Ecto neural progenitor cell (in vitro differentiated cells): ENCODE data around the gene ALKAL2.

Experiments
- DNase-seq: peaks from one replicate; pipeline ENCODE4 v3.0.0-alpha.2; 2018; ENCODE audit warnings: low spot score

Gene ALKAL2

GRCh38 chr2:270861-271260 lies 17.0 kb downstream of the ALKAL2 start:
- no peak for DNase-seq

DNA sequence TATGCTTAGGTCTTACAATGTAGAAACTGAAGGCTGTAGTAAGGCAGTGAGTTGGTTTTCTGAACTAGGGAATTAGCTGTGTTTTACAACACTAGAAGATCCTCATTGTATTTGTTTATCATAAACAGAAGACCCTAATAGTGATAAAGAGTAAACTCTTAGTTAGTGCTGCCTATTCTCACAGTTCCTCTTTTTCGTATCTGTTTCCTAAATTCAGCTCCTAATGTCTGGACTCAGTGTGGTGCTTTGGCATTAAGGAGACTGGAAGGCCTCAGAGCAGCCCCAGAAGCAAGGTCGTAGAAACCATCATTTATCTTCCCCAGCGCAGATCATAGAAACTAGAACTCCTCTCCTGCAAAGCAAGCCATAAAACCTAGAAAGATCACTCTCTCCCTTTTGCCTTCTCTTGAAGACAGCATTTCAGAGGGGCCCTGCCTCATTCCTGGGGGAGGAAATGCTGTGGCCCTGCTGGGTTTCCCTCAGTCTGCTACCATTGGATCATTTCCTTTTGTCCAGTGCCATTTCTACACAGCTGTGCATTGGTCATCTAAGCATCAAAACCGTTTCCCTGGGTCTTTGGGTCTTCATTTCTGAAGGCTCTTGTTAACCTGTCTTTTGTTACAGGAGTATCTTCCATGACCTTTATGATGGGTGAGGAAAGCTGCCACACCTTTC lies 18.4 kb downstream of the ALKAL2 start:
- DNase-seq: no peak

DNA sequence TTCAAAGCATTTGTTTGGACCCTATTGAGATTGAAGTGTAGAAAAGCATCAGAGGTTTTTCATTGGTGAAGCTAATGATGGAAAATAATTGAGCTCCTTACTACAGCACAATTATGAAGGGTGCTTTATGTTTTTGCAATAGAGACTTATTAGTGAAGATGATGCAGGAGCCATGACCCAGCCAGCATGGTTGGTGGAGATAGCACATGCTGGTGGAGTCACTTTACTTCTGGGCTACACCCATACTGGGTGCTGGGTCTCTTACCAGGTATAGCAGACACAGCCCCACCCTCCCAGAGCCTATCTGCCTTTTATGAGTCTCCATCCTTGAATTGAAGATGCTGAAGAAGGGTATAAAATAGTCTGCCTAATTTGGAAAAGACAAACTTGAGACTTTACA lies 19.6 kb downstream of the ALKAL2 start:
- no peak for DNase-seq

GRCh38 chr2:264493-265468 lies 23.1 kb downstream of the ALKAL2 start, which contains the start of gene ACP1:
TSS of gene ACP1 (plus strand) at chr2:264947. CDS start at chr2:264965, 18 bp downstream.
- peak; percentile 96 for DNase-seq

DNA sequence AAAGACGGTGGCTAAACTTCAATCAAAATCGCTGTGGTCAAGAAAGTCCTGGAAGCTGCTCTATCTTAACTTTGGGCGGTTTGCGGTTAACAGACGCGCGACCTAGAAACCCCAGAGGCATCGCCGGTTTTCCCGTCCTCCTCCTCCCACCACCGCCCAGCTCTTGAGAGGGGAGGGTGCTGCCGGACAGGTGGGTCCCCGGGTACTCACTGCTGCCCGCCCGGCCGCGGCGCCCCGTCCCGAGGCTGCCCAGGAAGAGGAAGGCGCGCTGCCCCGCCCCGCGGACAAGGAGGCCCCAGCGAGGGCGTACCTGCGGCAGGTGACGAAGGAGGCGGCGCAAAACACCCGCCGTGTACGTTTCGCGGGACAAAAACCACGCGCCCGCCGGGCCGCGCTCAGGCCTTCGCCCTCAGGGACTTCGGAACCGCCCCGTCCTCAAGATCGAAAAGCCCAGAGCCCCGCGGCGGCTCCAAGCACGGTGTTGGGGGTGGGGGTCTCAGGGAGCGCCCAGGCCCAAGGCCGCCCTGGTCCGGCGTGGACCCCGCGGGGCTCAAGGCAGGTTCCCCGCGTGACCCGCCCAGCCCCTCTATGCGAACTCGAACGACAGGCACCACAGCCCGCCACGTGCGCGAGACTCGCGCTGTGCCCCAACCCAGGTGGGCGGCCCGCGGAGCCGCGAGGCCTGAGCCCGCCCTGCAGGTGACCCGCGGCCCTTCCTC lies 24.0 kb downstream of the ALKAL2 start, which contains the start of gene SH3YL1:
Gene SH3YL1 (minus strand): TSS at position 259 of the 719 bp plus-strand sequence. CDS start 48 bp downstream, at position 211.
- DNase-seq: peak; percentile 62

DNA sequence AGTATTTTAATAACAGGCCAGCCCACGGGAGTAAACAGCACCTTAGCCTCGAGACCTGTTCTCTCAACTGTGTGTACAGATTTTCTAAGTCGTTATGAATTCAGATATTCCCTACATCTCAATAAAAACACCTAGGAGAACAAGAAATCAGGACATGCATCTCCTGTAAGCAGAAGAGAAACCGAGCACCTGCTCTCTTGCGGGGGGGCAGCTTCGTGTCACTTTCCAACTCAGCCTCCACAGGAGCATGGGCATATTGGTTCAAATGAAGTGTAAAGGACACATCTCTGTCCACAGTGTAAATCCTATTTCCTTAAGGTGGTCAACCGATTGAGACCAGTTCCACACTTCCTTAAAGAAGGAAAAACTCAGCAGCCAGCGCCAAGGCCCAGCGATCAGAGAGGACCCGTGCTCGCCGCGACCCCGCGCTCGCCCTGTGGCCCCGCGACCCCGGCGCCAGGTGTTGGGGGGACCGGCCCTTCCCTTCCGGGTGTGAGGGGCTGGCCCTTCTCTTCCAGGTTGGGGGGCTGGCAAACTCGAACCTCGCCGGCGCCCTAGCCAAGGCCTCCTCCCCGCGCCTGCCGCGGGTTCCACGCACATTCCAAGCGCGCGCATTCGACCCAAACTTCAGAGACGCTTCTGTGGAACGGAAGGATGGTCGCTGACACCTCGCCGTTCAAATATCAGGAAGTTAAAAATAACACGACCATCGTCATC lies 24.7 kb downstream of the ALKAL2 start:
- no peak for DNase-seq

DNA sequence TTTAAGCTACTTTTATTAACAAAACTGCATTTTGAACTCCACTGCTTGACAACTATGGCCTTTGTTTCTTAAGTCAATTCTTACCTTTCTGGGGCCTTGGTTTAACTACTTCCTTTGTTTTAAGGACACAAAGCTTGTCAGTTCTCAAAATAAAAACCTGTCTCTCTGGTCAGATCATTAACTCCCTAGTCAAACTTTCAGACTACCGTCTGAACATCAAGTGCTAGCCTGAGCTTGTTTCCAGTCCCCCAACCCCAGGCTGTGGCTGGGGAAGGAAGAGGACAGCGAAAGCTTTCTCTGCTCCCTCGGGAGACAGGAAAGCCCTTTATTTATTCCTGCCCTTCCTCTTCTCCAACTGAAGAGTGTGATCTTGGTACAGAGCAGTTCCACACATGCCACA lies 25.8 kb downstream of the ALKAL2 start:
- no peak for DNase-seq

DNA sequence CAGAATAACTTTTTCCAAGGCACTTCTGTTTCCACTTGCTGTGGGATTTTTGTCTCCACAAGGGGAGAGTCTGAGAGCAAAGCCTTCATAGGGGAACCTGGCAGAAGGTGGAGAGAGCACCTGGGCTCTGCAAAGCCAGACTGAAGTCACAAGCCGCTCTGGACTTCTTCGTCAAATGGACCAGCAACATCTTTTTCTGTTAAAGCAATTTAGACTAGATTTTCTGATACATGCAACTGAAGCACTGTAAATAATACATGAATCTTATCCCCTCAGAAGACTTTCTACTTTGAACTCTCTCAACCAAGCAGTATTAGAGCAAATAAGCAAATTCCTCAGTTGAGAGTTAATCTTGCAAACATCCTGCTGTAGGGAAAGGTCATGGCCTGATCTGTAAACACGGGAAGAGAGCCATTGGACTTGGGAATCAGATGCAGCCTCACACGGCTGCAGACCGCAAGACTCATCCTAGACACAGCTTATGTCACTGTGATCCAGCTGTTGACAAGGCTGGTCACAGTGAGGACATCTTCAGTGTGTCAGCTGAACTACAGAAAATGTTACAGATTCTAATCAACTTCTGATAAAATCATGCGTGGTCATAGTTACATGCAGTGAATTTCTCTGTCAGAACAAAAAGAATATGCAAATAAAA lies 27.3 kb downstream of the ALKAL2 start:
- no peak for DNase-seq

GRCh38 chr2:259789-260331 lies 28.0 kb downstream of the ALKAL2 start:
- DNase-seq: no peak

DNA sequence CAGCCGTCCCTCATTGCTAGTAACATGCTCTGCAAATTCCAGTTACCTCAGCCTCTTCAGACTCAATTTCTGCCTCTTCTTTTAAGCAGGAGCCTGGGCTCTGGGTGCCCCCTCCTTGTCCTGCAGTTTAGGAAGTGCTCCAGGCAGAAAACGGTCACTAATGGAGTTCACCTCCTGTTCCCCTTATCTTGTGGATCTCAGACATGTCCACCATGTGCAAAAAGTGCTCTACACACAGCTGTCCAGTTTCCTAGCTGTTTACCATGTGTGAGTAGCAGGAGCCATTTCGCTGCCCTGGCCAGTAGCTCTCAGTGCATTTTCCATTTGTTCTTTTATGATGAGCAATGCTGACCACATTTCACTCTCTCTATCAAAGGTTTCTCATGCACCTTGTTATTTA lies 29.0 kb downstream of the ALKAL2 start:
- no peak for DNase-seq

DNA sequence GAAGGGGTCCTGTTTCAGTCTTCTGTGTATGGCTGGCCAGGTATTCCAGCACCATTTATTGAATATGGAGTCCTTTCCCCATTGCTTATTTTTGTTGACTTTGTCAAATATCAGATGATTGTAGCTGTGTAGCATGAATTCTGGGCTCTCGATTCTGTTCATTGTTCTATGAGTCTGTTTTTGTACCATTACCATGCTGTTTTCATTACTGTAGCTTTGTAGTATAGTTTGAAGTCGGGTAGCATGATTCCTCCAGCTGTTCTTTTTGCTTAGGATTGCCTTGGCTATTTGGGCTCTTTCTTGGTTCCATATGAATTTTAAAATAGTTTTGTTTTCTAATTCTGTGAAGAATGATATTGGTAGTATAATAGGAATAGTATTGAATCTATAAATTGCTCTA lies 30.0 kb downstream of the ALKAL2 start:
- DNase-seq: no peak

GRCh38 chr2:257429-257828 lies 30.5 kb downstream of the ALKAL2 start:
- DNase-seq: no peak

DNA sequence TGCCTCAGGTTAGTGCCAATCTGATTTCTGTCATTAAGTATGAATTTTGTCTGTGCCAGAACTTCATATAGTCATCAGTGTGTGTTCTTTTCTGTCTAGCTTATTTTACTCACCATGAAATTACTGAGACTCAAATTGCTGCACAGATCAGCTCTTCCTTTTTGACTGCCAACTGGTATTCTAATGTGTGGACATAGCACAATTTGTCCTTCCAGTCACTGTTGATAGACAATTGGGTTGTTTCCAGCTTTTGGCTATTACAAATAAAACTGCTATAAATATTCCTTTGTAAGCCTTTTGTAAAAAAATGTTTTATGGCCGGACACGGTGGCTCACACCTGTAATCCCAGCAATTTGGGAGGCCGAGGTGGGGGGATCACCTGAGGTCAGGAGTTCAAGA lies 31.8 kb downstream of the ALKAL2 start:
- no peak for DNase-seq

GRCh38 chr2:255195-255594 lies 32.7 kb downstream of the ALKAL2 start:
- no peak for DNase-seq

DNA sequence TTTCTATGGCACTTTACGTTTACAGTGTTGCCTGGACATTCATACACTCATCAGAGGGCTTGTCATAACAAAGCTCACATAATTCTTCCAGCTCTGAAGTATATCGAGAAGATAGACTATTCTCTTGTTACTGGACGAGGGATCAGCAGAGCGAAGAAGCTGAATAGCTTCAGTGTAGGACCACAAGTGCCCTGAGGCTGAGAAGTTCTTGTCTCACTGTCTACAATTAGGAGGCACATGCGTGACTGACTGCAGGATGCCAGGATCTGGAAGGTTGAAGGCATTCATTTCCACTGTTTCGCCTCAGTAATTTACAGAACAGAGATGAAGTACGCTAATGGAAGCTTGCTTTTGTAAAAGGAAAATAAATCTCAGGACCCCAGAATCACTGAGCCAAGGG lies 33.6 kb downstream of the ALKAL2 start:
- DNase-seq: no peak

DNA sequence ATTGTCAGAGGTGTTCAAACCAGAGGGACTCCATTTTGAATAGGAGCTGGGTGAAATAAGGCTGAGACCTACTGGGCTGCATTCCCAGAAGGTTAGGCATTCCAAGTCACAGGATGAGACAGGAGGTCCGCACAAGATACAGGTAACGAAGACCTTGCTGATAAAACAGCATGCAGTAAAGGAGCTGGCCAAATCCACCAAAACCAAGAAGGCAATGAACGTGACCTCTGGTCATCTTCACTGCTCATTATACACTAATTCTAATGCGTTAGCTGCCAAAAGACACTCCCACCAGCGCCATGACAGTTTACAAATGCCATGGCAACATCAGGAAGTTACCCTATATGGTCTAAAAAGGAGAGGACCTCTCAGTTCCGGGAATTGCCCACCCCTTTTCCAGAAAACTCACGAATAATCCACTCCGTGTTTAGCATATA lies 34.7 kb downstream of the ALKAL2 start:
- no peak for DNase-seq

DNA sequence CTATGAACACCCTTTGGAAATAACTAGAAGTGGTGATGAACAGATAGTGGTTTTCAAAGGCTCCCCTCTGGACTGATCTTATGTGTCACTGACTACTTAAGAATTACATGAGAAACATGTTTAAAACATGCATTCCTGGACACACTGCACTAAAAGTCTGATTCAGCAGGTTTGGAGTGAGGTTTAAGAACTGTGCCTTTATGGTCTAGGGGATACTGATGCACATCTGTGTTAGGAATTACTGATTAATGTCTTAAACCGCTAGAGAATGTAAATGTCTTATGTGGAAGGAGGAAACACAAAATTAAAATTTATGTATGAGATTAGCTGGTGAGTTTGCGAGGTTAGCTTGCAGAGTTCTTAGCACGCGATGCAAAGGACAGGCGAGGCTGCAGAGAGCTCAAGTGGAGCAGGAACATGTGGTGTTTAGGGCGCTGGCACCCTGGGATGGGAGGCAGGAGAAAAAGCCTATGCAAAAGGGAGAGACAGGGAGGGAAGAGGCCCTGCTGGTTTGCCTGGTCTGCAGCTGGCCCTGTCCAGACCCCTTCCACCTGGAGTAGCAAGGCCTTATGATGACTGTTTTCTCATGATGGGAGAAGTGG lies 35.8 kb downstream of the ALKAL2 start:
- DNase-seq: no peak

- no peak for DNase-seq
Measured at GRCh38 chr2:249538-250042, 38.3 kb downstream of the ALKAL2 start.

- DNase-seq: no peak
Measured at GRCh38 chr2:248724-249123, 39.2 kb downstream of the ALKAL2 start.

- DNase-seq: no peak
Measured at GRCh38 chr2:246489-247144, 41.3 kb downstream of the ALKAL2 start.
